Measurements from ENCODE around the gene GALNT14. TPM values are rescaled to one million over a fixed set of nuclear protein-coding genes. Genes with fewer than 3 reads are reported as not detected.

GALNT14 gene
- total and polyA plus RNA-seq, 2 of the 8 experiments (the other 6 are each of a cell fraction or from before 2014, with no cell fraction given): 13.0 to 13.7 TPM

GRCh38 chr2:30987566-30987965 lies 150.7 kb downstream of the GALNT14 start (continued):
- TF ChIP-seq CHD7 (IDR thresholded peaks at IDR 0.05; ENCODE audit: insufficient replicate concordance, low read length) (no peak), EP300 (IDR thresholded peaks at IDR 0.05; ENCODE audit: borderline replicate concordance in 1 of 2, low read depth in 2 of 2, low read length in 2 of 2) (no peak), TEAD4 (IDR thresholded peaks at IDR 0.05; ENCODE audit: low read depth, low read length) (no peak), FOSL1 (IDR thresholded peaks at IDR 0.05; ENCODE audit: insufficient read depth, low read depth, low read length) (no peak), CHD1 (IDR thresholded peaks at IDR 0.05; ENCODE audit: low read depth, low read length) (no peak), ATF2 (IDR thresholded peaks at IDR 0.05; ENCODE audit: low read length) (no peak), MAX (IDR thresholded peaks at IDR 0.05) (no peak), SP2 (IDR thresholded peaks at IDR 0.05; ENCODE audit: low read length) (no peak)

Measured in H1 (cell line).